Skeletal muscle cell (primary cell): ENCODE measurements around the gene FCMR.

Source experiments
- DNase-seq: peaks from one replicate; pipeline ENCODE4 v3.0.0-alpha.2; 2010; ENCODE audit warnings: low read depth
- H3K4me3 ChIP-seq: 2 replicates; pipeline ENCODE4 v1.5.1; 2011; ENCODE audit warnings: low read depth, mild to moderate bottlenecking, control low read depth, low read length, moderate library complexity

The FCMR gene

DNA sequence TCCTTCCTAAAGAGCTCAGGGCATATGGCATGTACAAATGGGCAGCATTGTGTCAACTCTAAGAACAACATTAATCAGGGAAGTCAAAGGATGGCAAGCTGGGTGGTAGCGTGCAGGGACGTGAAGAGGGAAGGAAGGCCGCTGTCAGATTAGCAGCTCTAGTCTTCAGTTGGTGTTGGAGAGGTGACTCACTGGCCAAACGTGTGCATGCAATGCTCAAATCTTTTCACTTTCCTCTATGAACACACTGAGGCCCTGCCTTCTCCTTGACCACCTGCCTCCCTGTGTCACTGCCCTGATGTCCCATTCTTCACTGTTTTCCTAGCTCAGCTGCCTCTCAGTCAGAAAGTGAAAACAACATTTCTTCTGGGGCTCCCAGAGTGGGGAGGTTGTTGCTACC, 30.4 kb upstream of the FCMR start:
- DNase-seq = peak; percentile 6
- no peak overlapping the region for H3K4me3 ChIP-seq

DNA sequence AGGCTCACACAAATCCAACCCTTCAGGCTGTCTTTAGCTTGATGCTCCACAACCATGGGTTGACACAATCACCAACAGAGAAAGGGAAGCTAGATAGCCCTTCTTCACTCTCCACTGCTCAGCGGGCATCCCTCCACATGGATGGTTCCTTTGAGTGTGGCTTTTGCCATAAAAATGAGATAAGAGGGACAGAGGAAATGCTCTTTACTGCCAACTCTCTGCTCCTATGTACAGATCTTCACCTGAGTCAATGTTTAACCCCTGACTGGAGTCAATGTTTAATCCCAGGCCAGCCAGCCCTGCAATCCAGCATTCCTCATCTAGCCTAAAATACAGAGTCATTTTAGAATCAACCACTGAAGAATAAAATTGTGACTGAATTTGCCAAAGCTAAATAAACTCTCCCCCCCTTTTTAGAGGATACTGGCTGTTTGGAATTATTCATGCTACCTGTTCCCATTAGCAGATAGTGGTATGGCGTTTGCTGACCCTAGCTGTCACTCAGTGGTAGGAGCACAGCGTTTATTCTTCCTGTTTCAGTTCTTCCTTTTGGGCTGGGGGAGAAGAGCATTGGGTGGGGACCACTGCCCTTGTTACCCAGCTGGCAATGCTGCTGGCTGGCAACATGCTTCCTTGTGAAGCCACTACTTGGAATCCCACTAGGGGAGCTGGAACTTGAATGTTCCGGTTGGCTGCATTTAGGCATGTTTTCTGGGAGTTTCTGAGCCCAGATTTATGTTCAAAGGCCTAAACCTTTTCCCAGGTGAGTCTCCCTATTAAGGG, 29.8 kb upstream of the FCMR start:
- no peak for DNase-seq
- H3K4me3 ChIP-seq = no peak overlapping the region

DNA sequence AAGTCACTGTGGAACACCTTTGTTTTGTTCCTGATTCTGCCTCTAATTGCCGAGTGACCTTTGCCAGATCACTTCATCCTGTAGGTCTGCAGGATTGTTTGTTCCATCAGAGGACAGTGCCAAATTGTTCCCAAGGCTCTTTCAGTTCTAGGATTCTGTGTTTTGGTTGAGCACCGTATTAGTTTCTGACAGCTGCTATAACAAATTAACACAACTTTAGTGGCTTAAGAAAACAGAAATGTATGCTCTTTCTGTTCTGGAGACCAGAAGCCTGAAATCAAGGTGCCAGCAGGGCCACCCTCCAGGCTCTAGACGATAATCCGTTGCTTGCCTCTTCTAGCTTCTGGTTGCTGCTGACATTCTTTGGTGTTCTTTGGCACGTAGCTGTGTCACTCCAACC, 27.9 kb upstream of the FCMR start:
- no peak overlapping the region for H3K4me3 ChIP-seq
- DNase-seq = no peak

- no peak overlapping the region for H3K4me3 ChIP-seq
- DNase-seq = no peak
Measured at GRCh38 chr1:206949208-206949607, 27.5 kb upstream of the FCMR start.

DNA sequence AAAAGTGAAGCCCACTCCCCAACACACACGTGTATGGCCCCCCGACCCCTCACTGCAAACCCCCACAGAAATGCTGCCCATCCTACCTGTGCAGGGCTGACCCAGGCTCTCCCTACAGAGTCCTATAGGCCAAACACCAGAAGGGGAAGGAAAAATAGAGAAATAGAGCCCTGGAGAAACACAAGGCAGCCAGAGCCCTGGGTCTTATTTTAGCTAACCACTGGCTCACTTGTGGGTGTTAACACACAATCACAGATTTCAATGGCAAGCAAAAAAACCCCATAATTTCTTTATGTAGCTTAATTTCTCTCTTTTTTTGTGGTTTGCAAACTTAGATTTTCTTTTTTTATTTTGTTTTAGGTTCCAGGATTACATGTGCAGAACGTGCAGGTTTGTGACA, 25.5 kb upstream of the FCMR start:
- H3K4me3 ChIP-seq = no peak overlapping the region
- DNase-seq = no peak

DNA sequence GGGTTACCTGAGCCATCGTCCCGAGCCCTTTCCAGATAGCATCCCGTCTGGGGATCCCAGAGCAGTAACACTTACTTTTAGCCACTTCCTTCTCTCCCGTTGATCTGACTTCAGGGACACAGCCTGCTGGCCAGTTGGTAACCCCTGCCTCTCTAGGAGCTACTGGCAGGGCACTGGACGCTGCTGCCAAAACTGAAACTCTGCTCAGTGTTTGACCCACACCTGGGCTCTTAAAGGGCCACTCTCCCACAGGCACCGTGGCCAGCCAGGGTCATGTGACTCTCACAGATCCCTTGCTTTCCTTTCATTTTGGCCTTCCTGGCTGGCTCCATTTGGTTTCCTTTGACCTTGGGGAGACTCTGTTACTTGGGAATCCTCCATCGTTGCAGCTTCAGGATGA, 24.5 kb upstream of the FCMR start, which contains the start of gene PIGR:
PIGR (minus strand) TSS at position 206 of the 400 bp plus-strand sequence. CDS start 5,935 bp downstream, outside the sequence.
- DNase-seq = no peak
- H3K4me3 ChIP-seq = no peak within 1 kb of the TSS

DNA sequence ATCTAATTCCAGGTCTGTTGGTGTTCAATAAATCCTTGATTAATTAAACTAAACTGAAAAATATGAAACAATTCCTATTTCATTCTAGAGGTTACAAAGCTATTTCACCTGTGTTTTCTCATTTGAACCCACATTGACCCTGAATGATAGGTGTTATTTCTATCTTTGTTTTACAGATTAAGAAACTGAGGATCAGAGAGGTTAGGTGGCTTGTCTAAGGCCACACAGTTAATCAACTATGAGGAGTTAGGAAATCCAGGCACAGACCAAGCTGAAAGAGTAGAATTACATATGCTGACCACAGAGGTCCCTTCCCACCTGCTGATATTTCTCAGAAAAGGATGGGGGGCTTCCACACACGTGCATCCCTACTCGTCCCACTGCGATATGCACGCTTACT, 24.0 kb upstream of the FCMR start:
- H3K4me3 ChIP-seq = no peak overlapping the region
- no peak for DNase-seq

DNA sequence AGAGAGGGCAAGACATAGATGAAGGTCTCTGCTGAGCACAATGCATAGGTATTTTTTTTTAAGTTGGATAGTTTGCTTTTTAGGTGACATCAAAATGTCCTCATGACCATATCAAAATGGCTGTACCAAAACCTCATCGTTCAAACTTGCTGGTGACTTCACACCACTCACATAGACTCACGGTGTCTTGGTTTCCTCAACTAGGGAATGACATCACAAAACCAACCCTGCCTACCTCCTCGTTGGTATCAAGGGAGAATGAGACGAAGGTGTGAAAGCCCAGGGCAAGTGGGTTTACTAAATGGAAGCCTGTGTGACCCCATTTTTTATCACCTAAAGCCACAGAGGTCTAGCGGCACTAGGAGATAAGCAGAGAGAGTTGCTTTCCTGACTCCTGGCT, 23.0 kb upstream of the FCMR start:
- H3K4me3 ChIP-seq = no peak overlapping the region
- no peak for DNase-seq

DNA sequence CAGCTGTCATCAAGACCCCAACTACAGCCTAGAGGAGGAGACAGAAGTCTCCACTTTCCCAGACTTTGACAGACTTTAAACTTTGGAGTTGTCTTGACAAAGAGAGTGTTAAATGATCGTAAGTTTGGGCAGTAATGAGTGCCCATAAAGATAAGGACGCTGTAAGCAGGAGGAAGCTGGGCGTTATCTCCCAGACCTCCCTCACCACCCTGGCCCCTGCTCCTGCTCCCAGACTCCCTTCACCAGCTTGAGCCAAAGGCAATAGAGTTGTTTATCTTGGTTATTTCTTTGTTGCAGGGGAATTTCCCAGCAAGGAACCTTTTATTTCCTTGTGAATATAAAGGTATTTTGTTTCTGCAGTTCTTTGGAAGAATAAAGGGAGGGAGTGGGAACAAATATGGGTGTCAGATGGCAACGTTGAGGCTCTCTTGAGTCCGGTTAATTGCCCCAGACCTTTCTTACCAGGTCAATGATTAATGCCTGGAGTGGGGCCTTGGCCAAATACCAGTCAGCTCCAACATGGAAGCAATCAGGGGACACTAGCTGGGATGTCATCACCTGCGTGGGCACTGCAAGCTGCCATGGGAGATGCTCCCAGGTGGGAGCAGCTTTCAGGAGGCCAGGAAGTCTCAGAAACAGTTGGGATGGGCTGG, 20.2 kb upstream of the FCMR start:
- DNase-seq = no peak
- H3K4me3 ChIP-seq = no peak overlapping the region

- H3K4me3 ChIP-seq = no peak overlapping the region
- DNase-seq = no peak
Measured at GRCh38 chr1:206940588-206940936, 18.8 kb upstream of the FCMR start.

GRCh38 chr1:206939841-206940587, 18.3 kb upstream of the FCMR start:
- no peak overlapping the region for H3K4me3 ChIP-seq
- DNase-seq = no peak

DNA sequence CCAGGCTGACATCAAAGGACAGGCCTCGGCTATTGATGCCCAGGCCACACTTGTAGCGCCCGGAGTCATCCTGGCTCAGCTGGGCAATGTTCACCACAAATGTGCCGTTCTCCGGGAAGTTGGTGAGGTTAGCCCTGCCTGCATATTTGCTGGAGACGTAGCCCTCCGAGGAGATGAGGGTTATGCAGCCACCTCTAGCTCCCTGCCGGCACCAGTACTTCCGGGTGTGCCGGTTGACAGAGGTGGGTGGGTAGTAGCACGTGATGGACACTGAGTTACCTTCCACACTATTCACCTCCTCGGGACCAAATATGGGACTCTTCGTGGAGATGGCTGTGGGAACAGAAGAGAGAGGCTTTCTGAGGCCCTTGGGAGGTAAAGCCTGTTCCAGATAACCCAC, 17.4 kb upstream of the FCMR start:
- no peak overlapping the region for H3K4me3 ChIP-seq
- DNase-seq = no peak

DNA sequence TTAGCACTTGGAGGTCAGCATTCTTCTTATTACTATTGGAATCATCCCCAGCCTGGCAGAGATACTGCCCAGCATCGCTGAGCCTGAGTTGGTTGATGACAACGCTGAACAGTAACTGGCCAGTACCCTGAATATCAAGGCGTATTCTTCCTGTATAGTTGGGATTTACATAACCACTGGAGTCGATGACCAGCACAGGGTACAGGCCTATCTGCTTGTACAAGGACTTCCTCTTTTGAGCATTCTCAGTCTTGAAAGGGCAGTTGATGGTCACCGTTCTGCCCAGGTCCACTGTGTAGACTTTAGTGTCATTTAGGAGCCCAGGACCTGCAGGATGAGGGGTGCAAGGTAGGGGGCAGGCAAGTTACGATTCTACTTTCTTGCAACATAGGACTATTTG, 15.7 kb upstream of the FCMR start:
- no peak for DNase-seq

DNA sequence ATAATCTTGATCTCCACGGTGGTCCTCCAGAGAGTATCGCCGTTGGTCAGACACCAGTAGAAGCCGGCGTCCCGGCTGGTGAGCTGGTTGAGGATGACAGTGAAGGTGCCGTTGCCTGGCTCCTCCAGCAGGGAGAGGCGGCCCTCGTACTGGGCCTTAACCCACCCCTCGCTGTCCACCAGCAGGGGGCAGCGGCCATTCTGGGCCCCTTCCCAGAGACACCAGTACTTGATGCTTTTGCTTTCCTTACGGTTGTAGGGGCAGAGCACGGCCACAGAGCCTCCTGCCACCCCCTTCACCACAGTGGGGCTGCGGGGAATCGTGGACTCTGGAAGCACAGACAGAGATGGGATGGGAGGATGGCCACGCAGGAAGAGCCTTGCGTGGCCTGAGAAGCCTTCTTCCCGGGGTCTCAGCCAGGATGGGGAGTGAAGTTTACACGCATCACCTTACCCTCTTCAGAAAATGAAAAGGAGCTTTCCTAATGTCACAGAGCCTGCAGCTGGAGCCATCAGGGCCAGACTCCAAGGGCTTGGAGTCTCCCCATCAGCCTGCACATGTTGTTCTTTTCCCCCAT, 13.8 kb upstream of the FCMR start:
- DNase-seq = no peak
- no peak overlapping the region for H3K4me3 ChIP-seq

More for the DNA sequence above, 15.7 kb upstream of the FCMR start:
- H3K4me3 ChIP-seq = no peak overlapping the region

DNA sequence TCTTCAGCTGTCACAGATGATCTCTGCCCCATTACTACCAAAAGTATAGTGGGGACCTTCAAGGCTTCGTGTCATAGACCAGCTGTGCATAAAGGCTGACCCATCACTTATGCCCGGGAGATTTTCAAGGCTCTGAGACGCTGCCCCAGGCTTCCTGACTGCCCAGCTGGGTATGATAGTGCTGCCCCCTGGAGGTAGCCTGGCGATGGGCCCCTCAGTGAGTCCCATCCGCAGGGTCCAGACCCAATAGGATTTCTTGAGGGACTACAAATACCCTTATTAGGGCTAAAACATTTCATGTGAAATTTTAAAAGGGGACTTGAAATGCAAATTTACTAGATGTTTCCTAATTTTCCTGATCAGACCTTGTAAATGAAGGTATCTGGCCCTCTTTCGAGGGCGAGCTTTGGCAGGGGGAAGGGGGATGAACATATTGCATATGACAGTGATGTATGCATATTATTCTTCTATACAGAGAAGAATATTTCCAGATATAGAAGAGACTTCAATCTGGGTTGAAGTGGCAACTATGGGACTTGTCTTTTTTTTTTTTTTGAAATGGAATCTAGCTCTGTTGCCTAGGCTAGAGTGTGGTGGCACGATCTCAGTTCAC, 11.7 kb upstream of the FCMR start:
- DNase-seq = no peak

GRCh38 chr1:206932177-206932576, 10.4 kb upstream of the FCMR start:
- DNase-seq = no peak
- no peak overlapping the region for H3K4me3 ChIP-seq

More for the DNA sequence above, 11.7 kb upstream of the FCMR start:
- H3K4me3 ChIP-seq = no peak overlapping the region

DNA sequence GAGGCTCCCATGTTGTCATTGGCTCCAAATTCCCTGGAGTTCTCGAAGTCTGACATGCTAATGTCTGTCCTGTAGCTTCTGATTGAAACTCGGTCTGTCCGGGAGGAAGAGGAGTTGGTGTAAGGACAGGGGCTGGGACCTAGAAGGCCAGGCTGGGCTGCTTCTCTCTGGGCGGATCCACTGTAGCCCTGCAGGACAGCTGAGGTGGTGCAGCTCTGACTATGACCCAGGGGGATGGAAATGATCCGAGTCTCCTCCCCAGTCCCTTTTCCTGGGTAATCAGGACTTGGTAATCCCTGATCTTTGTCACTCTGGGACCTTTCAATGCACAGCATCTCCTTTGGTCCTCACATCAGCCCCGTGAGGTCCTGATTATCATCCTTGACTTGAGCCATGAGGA, 10.0 kb upstream of the FCMR start:
- DNase-seq = no peak
- H3K4me3 ChIP-seq = no peak overlapping the region

DNA sequence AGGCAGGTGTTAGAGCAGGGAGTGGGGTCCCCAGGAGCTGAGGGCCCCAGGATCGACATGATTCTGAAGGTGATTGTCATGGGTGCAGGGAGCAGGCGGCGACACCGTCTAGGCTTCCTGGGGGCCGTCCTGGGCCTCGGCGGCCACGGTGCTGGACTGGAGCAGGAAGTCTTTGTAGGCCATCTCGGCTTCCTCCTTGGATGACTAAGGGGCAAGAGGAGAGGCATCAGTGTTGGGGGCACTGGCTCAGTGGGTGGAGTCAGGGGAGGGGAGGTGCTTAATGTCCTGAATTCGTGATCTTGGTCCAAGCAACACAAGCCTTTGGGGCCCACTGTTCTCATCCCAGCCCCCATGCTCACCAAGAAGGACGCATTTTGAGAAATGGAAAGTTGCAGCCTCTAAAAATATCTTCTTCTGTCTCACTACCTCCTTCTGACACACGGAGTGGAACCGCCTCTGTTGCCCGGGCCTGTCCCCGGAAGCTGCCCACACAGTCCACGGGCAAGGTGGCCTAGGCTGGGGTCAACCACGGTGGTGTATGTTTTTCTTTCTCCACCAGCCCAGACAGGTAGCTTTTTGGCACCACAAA, 8.6 kb upstream of the FCMR start:
- no peak overlapping the region for H3K4me3 ChIP-seq
- no peak for DNase-seq

DNA sequence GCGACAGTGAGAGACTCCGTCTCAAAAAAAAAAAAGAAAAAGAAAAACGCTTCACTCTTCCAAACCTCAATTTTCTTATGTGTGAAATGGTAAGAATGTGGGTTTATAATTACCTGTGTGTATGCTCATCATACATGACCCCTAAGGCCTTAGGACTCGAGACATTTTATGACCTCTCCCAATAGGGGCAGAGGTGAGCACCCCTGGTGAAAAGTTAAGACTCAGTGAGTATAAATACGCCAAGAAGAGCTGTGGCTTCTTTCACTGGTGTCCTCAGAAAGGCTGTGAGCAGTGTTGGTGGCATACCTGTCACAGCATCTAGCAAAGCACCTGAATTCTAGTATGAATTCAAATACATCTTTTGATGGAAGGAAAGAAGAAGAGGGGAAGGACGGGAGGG, 7.8 kb upstream of the FCMR start:
- DNase-seq = no peak
- H3K4me3 ChIP-seq = no peak overlapping the region
